HG02763 (cell line): ENCODE results near the gene SPOCD1.

Source experiments
- ATAC-seq: cut with Tn5 transposase; IDR thresholded peaks from one replicate; pipeline ENCODE4 v1.9.1; 2021; ENCODE audit warnings: mild to moderate bottlenecking, moderate library complexity; ENCODE audit not compliant: unreplicated experiment

The SPOCD1 gene

DNA sequence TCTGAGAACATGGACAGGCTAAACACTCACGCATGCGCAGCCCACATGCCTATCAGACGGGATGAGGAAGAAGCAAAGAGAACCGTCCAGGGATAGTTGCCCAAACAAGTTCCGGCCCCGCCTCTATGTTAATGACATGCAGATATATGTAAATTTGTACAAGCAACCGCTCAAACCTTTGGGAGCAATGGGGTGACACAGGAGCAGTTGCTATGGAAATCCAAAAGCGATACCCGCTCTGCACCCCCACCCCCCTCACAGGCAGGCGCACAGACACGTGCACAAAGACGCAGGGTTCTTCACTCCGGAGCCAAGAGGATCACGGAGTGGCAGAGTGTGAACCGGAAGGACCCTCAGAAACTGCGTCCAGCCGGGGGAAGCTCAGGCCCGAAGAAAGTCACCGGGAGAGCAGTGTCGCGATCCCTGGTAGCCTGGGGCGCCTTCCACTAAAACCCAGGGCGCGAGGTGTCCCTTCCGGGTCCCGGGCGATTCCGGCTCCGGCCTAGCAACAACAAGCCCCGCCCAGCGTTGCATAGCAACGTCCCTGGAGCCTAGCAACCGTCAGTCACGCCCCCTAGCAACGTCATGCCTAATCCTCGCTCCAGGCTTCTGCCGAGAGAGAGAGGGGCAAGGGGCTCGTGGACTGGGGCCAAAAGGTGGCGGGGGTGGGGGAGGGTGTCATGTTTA lies 27.5 kb downstream of the SPOCD1 start:
- ATAC-seq = peak; percentile 76

DNA sequence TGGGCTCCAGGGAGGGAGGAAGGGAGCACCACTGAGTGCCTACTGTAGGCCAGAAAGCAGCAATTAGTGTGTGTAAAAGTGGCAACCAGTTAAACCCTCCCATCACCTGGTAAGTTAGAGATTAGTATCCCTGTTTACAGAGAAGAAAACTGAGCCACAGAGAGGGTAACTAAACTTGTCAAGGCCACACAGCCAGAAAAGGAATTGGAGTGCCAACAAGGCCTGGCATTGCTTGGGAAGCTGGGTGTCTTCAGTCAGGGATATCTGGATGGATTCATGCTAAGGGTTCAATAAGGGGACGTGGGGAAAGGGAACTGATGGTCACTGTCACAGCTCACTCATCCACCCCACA lies 28.1 kb downstream of the SPOCD1 start:
- no peak for ATAC-seq

DNA sequence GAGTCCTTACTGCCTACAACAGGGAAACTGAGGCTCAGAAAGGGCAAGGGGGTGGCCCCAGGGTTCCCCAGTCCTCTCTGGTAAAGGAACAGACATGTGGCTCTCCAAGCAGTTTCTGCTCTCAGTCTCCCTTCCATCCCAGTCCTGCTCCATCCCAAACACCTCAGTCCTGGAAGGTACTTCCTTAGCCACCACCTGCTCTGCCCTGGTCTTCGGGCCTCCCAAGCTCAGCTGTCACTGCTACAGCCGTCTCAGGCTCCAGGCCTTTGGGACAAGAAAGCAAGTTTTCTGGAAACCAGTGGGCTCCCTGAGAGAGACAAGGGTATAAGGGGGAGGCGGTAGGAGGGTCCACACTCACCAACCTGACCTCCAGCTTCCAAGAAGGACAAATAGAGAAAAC lies 28.6 kb downstream of the SPOCD1 start:
- no peak for ATAC-seq

DNA sequence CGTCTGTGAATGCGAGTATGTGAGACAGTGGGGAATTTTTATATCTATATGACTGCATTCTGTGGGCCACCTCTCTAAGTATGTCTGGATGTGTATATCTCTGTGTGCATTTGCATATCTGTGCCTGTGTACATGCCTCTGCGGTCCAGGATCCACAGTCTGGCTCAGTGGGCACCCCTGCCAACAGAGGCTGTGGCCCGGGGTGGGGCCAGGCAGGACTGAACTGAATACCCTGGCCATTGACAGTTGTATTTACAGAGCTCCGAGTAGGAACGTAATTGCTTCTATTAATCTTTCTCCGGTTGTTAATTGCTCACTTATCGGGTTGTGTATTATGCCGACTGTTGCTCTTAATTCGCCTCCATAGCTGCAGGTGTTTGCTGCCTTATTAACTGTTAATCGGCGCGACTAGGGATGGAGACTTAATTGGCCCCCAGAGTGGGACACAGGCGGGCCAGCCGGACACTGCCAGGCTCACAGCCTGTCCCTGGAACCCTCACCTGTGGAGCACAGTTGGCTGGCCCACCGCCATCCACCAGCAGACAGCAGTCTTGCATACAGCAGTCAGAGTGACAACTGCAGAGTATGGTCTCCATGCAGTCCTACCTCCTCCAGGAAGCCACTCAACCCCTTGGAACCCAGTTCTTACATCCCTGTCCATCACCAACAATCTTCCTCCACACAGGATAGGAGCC lies 29.3 kb downstream of the SPOCD1 start:
- no peak for ATAC-seq

DNA sequence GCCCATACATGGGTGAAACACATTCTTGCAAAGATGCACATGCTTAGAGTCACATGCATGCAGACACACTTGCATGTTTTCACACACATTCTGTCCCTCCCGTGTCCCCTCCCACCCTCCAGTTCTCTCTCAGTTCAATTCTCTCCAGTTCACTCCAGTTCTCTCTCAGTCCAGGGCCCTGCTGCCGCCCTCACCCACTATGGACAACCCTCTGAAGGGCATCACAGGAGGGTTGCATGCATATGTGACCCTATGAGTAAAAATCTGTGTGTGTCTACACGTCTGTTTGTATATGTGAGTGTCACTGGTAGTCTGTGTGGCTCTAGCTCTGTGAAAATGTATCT lies 29.9 kb downstream of the SPOCD1 start:
- ATAC-seq = no peak

DNA sequence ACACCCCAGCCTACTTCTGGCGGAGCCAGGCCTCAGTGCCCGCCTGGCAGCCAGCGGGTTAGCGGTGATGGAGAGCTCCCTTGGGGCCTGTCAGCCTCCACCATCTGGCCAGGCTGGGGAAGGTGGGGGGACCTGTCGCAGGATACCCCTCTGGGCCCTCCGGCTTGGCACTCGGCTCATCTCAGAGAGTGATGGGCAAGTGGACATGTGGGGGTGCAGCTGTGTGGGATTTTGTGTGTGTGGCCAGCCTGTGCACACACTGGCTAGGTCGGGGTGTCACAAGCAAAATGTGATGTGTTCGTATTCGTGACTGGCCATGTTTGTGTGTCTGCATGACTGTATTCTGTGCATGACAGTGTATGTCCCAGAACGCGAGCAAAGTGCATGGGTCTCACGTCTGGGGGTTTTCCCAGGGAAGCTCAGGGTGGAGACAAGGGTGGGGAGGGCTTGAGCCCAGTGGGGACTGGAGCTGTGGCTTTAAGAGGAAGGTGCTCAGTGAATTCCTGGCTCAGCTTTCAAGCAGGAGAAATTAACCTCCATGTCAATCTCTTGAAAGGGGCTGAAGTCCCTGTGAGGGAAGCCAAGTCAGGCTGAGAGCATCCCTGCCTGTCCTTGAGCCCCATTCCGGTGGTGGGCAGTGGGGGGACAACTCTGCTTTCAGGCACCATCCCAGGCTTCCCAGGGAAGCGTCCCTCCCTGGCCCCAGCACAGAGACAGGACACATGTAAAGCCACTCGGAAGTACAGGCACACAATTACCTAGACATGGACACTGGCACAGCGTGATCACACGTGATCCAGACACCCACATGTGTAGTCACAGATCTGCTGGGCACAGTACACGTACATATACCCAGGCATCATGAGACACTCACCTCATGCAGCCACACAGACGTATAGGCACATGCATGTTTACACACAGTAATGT lies 30.5 kb downstream of the SPOCD1 start:
- ATAC-seq = no peak

DNA sequence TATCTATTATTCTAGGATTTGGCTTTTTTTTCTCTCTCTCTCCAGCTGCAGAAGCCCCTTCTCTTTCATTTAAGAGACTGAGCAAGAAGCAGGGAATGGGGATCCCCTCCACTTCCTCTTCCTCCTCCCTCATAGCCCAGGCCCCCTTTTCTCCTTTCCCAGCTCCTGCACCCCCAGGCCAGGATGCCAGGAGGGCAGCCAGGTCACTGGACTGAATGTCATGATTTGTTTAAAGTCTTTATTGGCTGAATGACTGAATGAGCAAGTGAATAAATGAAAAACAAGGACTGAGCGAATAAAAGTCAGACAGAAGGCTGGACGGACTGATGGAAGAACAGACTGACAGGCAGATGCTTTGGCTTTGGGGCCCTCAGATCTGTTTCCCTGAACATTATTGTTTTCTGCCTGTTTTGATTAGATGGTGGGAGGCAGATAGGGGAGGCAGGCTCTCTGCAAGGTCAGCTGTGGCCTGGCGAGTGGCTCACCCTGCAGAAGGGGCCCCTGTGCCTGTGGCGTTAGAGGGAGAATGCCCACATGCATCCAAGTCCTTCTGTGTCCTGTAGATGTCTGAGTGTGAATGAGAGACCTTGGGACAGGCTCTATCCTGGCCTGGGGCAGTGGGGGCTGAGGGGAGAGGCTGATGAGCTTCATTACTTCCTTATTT lies 31.3 kb downstream of the SPOCD1 start:
- no peak for ATAC-seq

DNA sequence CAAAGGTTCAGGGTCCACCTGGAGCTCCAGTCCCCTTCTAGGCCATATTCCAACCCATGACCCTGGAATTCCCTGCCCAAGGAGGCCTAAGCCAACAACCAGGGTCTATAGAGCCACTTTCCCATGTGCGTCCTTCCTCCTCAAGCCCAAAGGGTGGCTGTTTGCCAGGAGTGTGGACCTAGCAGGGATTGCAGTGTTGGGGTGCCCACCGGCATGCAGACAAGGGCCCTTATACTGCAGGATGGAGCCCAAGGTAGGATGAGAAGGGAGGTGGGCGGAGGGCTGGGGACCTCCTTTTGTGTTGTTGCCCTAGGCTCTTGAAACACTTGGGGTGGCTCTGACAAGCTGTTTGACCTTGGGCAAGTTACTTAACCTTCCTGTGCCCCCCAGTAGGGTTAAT lies 32.0 kb downstream of the SPOCD1 start:
- no peak for ATAC-seq

DNA sequence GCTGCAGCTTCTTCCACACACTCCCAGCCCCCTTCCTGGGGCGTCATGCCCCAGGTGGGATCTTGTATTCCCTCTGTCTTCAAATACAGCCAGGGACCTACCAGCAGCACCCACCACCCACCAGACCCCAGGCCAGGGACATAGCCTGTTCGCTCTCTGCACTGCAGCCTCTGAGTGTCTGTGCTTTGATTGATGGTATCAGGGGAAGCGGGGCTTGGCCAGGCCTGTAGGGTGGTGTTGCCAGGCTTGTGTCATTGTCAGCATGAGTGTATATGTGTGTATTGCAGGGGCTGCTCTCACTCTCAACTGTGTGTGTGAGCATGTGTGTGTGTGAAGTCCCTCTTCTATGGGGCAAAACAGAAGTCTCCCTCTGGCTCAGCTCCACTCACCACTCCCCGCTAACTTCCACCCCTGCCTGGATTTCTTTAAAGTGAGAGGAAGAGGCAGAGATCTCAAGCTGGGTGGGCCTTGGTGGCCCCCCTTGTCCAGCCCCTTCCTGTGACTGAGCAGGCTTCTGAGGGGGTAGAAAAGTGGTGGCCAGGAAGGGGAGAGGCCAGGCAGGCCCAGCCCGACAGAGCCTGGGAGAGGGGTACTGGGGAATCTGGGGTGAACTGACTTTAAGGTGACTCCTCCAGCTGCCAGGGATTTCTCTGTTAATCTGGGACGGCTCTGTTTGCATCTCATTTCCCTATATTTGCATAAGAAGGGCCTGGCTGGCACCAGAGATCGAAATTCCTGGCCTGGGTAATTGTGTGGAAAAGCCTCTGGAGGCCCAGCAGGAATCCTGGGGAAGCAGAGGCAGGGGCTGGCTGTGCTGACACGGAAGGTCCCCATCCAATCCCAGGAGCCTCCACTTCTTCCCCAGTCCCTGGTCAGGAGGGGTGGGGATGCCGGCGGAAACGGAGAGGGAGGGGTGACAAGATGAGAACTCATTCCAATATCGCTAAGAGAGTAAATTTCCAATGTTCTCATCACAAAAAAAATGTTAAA lies 33.1 kb downstream of the SPOCD1 start:
- ATAC-seq = no peak

DNA sequence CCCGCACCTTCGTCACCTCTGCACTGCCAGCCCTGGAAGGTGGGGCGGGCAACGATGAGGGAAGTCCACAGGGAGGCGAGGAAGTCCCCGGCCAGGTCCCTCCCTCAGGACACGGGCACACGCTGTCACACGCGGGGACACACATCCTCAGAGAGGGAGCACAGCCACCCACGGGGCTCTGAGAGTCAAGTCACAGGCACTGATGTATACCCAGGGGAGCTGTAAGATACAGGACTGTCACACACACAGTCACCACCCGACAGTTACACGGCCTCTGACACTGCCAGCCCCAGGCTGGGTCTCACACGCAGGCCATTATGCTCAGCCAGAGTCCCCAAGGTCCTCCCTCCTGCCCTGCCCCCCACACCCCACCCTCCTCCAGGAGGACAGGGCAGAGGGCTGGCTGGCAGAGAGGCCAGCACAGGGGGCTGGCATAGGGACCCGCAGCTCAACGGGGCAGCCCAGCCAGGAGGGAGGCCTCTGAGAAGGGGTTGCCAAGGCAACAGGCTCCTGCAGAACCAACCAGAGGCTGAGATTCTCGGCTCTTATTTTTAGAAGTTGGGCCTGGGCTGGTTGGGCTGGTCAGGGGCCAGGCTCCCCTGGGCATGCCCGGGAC lies 34.0 kb downstream of the SPOCD1 start:
- no peak for ATAC-seq

DNA sequence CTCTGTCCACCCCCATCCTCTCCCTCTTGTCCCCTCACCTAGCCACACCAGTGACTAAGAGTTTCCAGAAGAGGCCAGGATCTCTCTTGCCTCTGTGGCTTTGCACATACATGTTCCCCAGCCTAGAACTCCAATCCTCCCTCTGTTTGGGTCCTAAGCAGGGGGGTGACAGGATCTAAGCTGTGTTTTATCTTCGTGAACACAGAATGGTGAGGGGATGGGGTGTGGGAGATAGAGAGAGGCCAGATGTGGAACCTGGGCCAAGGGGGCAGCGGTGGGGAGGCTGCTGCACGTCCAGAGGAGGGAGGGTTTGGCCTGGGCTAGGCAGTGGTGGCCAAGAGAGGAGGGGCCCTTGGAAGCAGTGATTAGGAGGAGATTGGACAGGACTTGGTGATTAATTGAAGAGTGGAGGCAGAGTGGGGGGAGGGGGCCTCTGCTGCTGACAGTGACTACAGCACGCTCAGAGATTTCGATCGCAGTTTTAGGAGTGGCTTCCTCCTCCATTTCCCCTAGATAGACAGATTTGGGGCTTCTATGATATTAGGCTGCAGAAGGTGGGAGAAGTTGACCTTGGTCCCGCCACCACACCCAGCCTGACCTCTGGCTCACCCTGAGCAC lies 34.6 kb downstream of the SPOCD1 start:
- ATAC-seq = no peak

DNA sequence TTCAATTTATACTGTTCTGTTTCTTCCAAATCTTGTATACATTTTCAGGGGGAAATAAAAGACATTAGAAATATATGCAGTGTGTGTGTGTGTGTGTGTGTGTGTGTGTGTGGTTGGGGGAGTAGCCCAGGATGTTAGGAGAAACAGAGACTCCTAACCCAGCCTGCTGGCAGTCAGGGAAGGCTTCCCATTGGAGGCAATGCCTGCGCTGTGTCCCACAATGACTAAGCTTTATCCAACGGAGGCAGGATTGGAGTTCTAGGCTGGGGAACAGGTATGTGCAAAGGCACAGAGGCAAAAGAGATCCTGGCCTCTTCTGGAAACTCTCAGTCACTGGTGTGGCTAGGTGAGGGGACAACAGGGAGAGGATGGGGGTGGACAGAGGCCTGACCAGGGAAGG lies 35.2 kb downstream of the SPOCD1 start:
- no peak for ATAC-seq

DNA sequence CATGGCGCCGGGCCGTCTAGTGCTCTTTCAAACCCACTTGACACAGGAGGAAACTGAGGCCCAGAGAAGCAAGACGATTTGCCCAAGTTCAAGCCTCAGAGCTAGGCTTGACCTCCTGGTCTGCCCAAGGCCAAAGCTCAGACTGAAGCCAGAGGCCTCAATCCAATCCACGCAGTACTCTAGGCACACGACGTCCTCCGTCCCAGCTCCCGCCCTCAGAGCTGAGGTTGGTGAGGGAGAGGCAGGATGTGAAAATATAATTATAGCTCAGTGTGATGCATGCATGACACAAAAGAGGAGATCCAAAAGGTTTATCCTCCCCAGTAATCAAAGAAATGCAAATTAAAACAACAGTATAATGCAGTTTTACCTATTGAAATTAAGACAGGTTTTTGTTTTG lies 36.1 kb downstream of the SPOCD1 start:
- no peak for ATAC-seq

DNA sequence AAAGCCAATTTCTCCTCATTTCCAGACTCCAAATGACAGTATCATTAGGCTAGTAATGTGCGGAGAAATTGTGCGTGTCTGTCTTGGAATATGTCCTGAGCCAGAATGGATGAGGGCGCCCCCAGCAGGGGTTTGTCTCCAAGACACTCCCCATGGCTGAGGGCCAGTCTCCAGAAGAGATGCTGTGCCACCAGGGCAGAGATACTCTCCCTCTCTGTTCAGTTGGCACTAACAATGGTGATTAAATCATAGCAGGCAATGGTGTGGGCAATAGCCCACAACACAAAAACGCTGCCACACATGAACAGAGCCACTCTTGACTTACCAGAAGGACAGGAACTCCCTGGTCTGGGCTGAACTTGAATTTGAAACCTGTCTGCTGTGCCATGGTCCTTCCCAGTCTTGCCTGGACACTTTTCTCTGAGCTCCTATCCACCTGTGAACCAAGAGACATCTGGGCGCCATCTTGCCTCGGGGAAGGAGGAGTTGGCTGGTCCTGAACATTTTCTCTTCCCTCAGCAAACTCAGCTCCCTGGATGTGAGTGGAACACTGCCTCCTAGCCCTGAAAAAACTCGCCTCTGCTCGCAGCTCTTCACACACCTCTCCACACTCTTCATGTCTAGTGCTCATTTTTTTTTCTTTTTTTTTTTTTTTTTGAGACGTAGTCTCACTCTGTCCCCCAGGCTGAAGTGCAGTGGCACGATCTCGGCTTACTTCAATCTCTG lies 36.9 kb downstream of the SPOCD1 start:
- ATAC-seq = no peak

DNA sequence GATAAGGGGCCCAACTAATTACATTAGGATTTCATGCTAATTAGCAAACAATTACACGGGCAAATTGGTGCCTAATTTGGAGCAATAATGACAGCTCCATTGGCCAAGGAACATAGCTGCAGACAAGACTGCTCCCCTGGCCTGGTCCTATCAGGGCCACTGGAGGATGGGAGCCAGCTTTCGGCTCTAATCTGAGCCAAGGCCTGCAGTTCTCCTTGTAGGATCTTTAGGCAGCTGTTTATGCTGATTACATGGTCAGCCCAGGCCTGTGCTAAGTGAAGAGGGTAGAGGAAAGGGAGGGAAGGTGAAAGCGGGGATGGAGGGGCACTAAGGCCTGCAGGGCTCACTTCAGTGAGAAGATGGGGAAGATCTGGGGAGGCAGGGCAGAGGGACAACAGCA lies 39.3 kb downstream of the SPOCD1 start:
- ATAC-seq = no peak

DNA sequence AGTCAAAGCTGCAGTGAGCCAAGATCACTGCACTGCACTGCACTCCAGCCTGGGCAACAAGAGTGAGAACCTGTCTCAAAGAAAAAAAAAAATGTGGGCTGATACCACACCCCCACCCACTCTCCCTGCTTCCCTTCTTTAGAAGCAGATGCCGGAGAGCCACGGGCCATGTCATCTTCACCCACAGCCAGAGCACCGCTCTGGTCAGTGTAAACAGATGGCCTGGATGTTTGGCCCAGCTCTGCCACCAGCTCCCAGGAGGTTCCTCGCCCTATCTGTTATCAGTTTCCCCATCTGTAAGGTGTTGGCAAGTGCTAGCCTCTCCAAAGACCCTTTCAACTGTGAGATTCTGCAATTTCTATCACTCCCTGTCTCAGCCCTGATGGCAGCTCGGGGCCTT lies 39.8 kb downstream of the SPOCD1 start:
- ATAC-seq = no peak

DNA sequence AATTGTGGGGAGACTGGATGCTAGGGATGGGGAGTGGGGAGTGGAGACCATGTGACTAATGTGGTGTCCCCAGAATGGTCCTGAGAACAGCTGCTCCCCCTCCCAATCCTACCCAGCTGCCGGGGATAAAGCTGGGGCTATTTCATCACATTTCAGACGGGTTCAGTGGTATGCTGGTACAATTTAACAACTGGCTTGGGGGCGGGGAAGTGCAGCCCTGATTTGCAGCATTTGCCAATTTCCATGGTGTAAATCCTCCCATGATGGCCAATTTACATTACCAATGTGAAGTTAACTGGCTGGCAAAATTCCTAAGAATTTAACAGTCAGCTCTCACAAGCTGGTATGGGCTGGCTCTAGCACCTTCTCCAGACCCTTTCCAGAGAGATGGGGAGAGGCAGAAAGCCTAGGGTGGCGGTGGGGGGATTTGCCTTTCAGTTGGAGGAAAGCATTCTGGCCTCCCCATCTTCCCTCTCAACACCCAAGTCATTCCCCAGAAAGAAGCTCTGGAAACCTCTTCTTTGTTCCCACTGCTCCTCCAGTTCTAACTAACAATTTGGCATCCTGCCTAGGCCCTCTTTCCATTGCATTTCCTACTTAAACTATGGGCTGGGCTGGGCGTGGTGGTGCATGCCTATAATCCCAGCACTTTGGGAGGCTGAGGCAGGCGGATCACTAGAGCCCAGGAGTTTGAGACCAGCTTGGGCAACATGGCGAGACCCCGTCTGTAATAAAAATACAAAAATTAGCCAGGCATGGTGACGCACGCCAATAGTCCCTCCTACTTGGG lies 40.4 kb downstream of the SPOCD1 start:
- no peak for ATAC-seq

DNA sequence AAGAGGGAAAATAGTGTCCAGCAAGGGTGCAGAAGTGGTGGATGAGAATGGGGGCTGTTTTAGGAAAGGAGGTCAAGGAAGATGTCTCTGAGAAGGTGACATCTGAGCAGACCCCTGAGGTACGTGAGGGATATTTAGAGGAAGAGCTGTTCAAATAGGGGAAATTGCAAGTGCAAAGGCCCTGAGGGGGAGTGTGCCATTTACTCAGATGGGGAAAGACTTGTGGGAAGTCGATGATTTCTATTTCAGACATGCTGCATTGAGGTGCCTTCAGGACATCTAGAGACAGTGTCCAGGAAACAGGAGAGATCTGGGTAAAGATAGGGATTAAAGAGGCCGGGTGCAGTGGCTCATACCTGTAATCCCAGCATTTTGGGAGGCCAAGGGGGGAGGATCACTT lies 41.3 kb downstream of the SPOCD1 start:
- ATAC-seq = no peak
